HEK293 (cell line): ENCODE results near the gene IRGM.
A peak's percentile ranks its signal among the peaks of the same experiment; 100 is the strongest.

Experiments used
- CTCF ChIA-PET: fragments of 350-600 bp; formaldehyde crosslinking; extraction: SDS; loops from one replicate; lab custom pipeline; 2021; ENCODE audit warnings: antibody characterized with exemption; lab: Yijun Ruan, JAX
- POLR2A ChIA-PET: fragments of 300-600 bp; formaldehyde crosslinking; extraction: SDS; loops from one replicate; lab custom pipeline; 2020; ENCODE audit warnings: antibody characterized with exemption, inconsistent platforms; lab: Yijun Ruan, JAX
- H3K27ac ChIP-seq: fragments of 200-500 bp; sonication (Bioruptor generic); 2 replicates; pipeline ENCODE4 v1.5.1; 2014; ENCODE audit warnings: low read depth, low read length, control low read depth, inconsistent platforms; ENCODE audit errors: extremely low read depth
- H3K36me3 ChIP-seq, 2 experiments: fragments of 200-500 bp in 1 of 2; sonication (Bioruptor generic) in 1 of 2; 1 replicate in 1 of 2; 2 replicates in 1 of 2; pipeline ENCODE4 v1.5.1; 2014 to 2017; ENCODE audit warnings: inconsistent platforms in 2 of 2, low read length in 2 of 2; ENCODE audit not compliant: control insufficient read depth in 2 of 2, insufficient read depth in 1 of 2
- H3K4me1 ChIP-seq: fragments of 200-500 bp; sonication (Bioruptor generic); 2 replicates; pipeline ENCODE4 v1.5.1; 2014; ENCODE audit warnings: mild to moderate bottlenecking, low read length, inconsistent platforms; ENCODE audit not compliant: control insufficient read depth, insufficient read depth
- H3K4me3 ChIP-seq: 2 replicates; pipeline ENCODE4 v1.5.1; 2011; ENCODE audit warnings: low read depth, mild to moderate bottlenecking, control low read depth, low read length, moderate library complexity
- H3K9me3 ChIP-seq: fragments of 200-500 bp; sonication (Bioruptor generic); 2 replicates; pipeline ENCODE4 v1.5.1; 2014; ENCODE audit warnings: low read depth, low read length, inconsistent platforms; ENCODE audit not compliant: control insufficient read depth, insufficient read depth
- ATF2 ChIP-seq: fragments of 450-650 bp; formaldehyde crosslinking; IDR thresholded peaks from 2 replicates; pipeline ENCODE4 v1.5.1; 2016; ENCODE audit warnings: missing biosample characterization, missing genetic modification characterization, low read depth
- GLI4 ChIP-seq: fragments of 450-650 bp; formaldehyde crosslinking; IDR thresholded peaks from 2 replicates; pipeline ENCODE4 v1.5.1; 2016; ENCODE audit warnings: missing biosample characterization, missing genetic modification characterization
- PRDM6 ChIP-seq: fragments of 450-650 bp; formaldehyde crosslinking; IDR thresholded peaks from 2 replicates; pipeline ENCODE4 v1.5.1; 2017; ENCODE audit warnings: missing biosample characterization, missing genetic modification characterization
- SP7 ChIP-seq: fragments of 450-650 bp; formaldehyde crosslinking; IDR thresholded peaks from 2 replicates; pipeline ENCODE4 v1.5.1; 2016; ENCODE audit warnings: missing biosample characterization, missing genetic modification characterization
- ZBTB8A ChIP-seq: fragments of 450-650 bp; formaldehyde crosslinking; IDR thresholded peaks from 2 replicates; pipeline ENCODE4 v1.5.1; 2016; ENCODE audit warnings: missing biosample characterization, missing genetic modification characterization
- ZEB2 ChIP-seq: fragments of 450-650 bp; formaldehyde crosslinking; IDR thresholded peaks from 2 replicates; pipeline ENCODE4 v1.5.1; 2016; ENCODE audit warnings: missing biosample characterization, missing genetic modification characterization
- ZNF112 ChIP-seq: fragments of 450-650 bp; formaldehyde crosslinking; IDR thresholded peaks from 2 replicates; pipeline ENCODE4 v1.5.0; 2017; ENCODE audit warnings: missing biosample characterization, missing genetic modification characterization
- ZNF155 ChIP-seq: fragments of 450-650 bp; formaldehyde crosslinking; IDR thresholded peaks from 2 replicates; pipeline ENCODE4 v1.5.1; 2016; ENCODE audit warnings: missing biosample characterization, missing genetic modification characterization
- ZNF18 ChIP-seq: fragments of 450-650 bp; formaldehyde crosslinking; IDR thresholded peaks from 2 replicates; pipeline ENCODE4 v1.5.1; 2016; ENCODE audit warnings: missing biosample characterization, missing genetic modification characterization
- ZNF239 ChIP-seq: fragments of 450-650 bp; formaldehyde crosslinking; IDR thresholded peaks from 2 replicates; pipeline ENCODE4 v1.5.1; 2016; ENCODE audit warnings: missing biosample characterization, missing genetic modification characterization
- ZNF24 ChIP-seq: fragments of 450-650 bp; formaldehyde crosslinking; IDR thresholded peaks from 2 replicates; pipeline ENCODE4 v1.5.1; 2016; ENCODE audit warnings: missing biosample characterization, missing genetic modification characterization
- ZNF311 ChIP-seq: fragments of 450-650 bp; formaldehyde crosslinking; IDR thresholded peaks from 2 replicates; pipeline ENCODE4 v1.5.1; 2017; ENCODE audit warnings: missing biosample characterization, missing genetic modification characterization, borderline replicate concordance
- ZNF626 ChIP-seq: fragments of 450-650 bp; sonication (Bioruptor Pico); formaldehyde crosslinking; IDR thresholded peaks from 2 replicates; pipeline ENCODE4 v1.5.1; 2018; ENCODE audit warnings: missing biosample characterization, missing genetic modification characterization, inconsistent platforms
- ZNF658 ChIP-seq: fragments of 450-650 bp; formaldehyde crosslinking; IDR thresholded peaks from 2 replicates; pipeline ENCODE4; 2016; ENCODE audit warnings: missing biosample characterization, missing genetic modification characterization
- ZNF707 ChIP-seq: fragments of 450-650 bp; formaldehyde crosslinking; IDR thresholded peaks from 2 replicates; pipeline ENCODE4 v1.5.1; 2016; ENCODE audit warnings: missing biosample characterization, missing genetic modification characterization
- ZNF768 ChIP-seq: fragments of 450-650 bp; formaldehyde crosslinking; IDR thresholded peaks from 2 replicates; pipeline ENCODE4 v1.5.1; 2018; ENCODE audit warnings: missing biosample characterization, mild to moderate bottlenecking, missing genetic modification characterization
- ZNF830 ChIP-seq: fragments of 450-650 bp; IDR thresholded peaks from 2 replicates; pipeline ENCODE4 v1.5.0; 2018; ENCODE audit warnings: missing biosample characterization, missing genetic modification characterization, low read depth, mild to moderate bottlenecking, moderate library complexity
- TF ChIP-seq, protein P1 (sequence below): fragments of 450-650 bp; formaldehyde crosslinking; IDR thresholded peaks from 2 replicates; pipeline ENCODE4 v1.5.0; 2017; ENCODE audit warnings: missing biosample characterization, missing genetic modification characterization, borderline replicate concordance
- TF ChIP-seq, protein P2 (sequence below): fragments of 450-650 bp; formaldehyde crosslinking; IDR thresholded peaks from 2 replicates; pipeline ENCODE4 v1.5.1; 2016; ENCODE audit warnings: missing biosample characterization, missing genetic modification characterization
- TF ChIP-seq, protein P3 (sequence below): fragments of 450-650 bp; formaldehyde crosslinking; IDR thresholded peaks from 2 replicates; pipeline ENCODE4 v1.5.1; 2017; ENCODE audit warnings: missing biosample characterization, missing genetic modification characterization

IRGM gene

GRCh38 chr5:150846654-150847333 lies 473 bp downstream of the IRGM start (continued):
- peak; percentile 80 for TF ChIP-seq ATF2 (tag by site-specific recombination)
- no peak for TF ChIP-seq ZNF311 (tag by site-specific recombination)
- TF ChIP-seq, protein P1, sequence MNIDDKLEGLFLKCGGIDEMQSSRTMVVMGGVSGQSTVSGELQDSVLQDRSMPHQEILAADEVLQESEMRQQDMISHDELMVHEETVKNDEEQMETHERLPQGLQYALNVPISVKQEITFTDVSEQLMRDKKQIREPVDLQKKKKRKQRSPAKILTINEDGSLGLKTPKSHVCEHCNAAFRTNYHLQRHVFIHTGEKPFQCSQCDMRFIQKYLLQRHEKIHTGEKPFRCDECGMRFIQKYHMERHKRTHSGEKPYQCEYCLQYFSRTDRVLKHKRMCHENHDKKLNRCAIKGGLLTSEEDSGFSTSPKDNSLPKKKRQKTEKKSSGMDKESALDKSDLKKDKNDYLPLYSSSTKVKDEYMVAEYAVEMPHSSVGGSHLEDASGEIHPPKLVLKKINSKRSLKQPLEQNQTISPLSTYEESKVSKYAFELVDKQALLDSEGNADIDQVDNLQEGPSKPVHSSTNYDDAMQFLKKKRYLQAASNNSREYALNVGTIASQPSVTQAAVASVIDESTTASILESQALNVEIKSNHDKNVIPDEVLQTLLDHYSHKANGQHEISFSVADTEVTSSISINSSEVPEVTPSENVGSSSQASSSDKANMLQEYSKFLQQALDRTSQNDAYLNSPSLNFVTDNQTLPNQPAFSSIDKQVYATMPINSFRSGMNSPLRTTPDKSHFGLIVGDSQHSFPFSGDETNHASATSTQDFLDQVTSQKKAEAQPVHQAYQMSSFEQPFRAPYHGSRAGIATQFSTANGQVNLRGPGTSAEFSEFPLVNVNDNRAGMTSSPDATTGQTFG (tag by site-specific recombination), result no peak
- no peak for TF ChIP-seq ZNF18

GRCh38 chr5:150847334-150847695 lies 994 bp downstream of the IRGM start:
- POLR2A ChIA-PET, result interaction anchor here (1.0 kb wide), 1 partner anchor 147 kb away, joined by 5 read pairs; the partner anchor contains the start of gene RBM22
- no peaks in the 10 kb centered on the region for H3K9me3 ChIP-seq
- TF ChIP-seq PRDM6, result no peak
- no peak overlapping the region for H3K27ac ChIP-seq
- no peaks in the 10 kb centered on the region for H3K36me3 ChIP-seq
- H3K4me1 ChIP-seq, result no peaks in the 10 kb centered on the region
- CTCF ChIA-PET, result interaction anchor here (0.6 to 3.4 kb wide), 18 partner anchors 13 to 471 kb away, joined by 3 to 31 read pairs (median 5); partner anchors contain the start of genes DCTN4 and RBM22
- H3K4me3 ChIP-seq, result no peak overlapping the region

DNA sequence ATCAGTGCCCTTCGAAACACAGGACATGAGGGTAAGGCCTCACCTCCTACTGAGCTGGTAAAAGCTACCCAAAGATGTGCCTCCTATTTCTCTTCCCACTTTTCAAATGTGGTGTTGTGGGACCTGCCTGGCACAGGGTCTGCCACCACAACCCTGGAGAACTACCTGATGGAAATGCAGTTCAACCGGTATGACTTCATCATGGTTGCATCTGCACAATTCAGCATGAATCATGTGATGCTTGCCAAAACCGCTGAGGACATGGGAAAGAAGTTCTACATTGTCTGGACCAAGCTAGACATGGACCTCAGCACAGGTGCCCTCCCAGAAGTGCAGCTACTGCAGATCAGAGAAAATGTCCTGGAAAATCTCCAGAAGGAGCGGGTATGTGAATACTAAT lies 1.9 kb downstream of the IRGM start:
- POLR2A ChIA-PET, result no interaction called here
- H3K27ac ChIP-seq, result no peak overlapping the region
- no peak for TF ChIP-seq SP7 (tag by site-specific recombination)
- no peak for TF ChIP-seq ZNF626 (tag by site-specific recombination)
- TF ChIP-seq ZNF768 (tag by site-specific recombination), result no peak
- TF ChIP-seq ZBTB8A (tag by site-specific recombination), result no peak
- TF ChIP-seq, protein P2, sequence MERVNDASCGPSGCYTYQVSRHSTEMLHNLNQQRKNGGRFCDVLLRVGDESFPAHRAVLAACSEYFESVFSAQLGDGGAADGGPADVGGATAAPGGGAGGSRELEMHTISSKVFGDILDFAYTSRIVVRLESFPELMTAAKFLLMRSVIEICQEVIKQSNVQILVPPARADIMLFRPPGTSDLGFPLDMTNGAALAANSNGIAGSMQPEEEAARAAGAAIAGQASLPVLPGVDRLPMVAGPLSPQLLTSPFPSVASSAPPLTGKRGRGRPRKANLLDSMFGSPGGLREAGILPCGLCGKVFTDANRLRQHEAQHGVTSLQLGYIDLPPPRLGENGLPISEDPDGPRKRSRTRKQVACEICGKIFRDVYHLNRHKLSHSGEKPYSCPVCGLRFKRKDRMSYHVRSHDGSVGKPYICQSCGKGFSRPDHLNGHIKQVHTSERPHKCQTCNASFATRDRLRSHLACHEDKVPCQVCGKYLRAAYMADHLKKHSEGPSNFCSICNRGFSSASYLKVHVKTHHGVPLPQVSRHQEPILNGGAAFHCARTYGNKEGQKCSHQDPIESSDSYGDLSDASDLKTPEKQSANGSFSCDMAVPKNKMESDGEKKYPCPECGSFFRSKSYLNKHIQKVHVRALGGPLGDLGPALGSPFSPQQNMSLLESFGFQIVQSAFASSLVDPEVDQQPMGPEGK, result no peak
- no peak for TF ChIP-seq ZNF239 (tag by site-specific recombination)
- no peak for TF ChIP-seq ZNF658 (tag by site-specific recombination)
- TF ChIP-seq ZNF24 (tag by site-specific recombination), result no peak
- no peak for TF ChIP-seq ZNF155
- TF ChIP-seq GLI4 (tag by site-specific recombination), result no peak
- no peak for TF ChIP-seq ZEB2 (tag by site-specific recombination)
- no peak for TF ChIP-seq ZNF18
- no peak for TF ChIP-seq ZNF830
- no peak for TF ChIP-seq ZNF707 (tag by site-specific recombination)
- TF ChIP-seq ZNF112 (tag by site-specific recombination), result no peak
- TF ChIP-seq, protein P3, sequence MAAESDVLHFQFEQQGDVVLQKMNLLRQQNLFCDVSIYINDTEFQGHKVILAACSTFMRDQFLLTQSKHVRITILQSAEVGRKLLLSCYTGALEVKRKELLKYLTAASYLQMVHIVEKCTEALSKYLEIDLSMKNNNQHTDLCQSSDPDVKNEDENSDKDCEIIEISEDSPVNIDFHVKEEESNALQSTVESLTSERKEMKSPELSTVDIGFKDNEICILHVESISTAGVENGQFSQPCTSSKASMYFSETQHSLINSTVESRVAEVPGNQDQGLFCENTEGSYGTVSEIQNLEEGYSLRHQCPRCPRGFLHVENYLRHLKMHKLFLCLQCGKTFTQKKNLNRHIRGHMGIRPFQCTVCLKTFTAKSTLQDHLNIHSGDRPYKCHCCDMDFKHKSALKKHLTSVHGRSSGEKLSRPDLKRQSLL (tag by site-specific recombination), result no peak

More for the DNA sequence above, 1.9 kb downstream of the IRGM start:
- CTCF ChIA-PET, result interaction anchor here (0.7 to 3.4 kb wide), 3 partner anchors 47 to 287 kb away, joined by 3 to 31 read pairs (median 31); no protein-coding TSS in a partner anchor
- H3K9me3 ChIP-seq, result no peaks in the 10 kb centered on the region
- no peaks in the 10 kb centered on the region for H3K4me1 ChIP-seq
- no peaks in the 10 kb centered on the region for H3K36me3 ChIP-seq
- H3K4me3 ChIP-seq, result no peak overlapping the region
